Activated CD4-positive, alpha-beta T cell treated with anti-CD3 and anti-CD28 coated beads, Interleukin-2, amount 10 ng/mL, durations not matched to agents 7 days and 5 days (primary cell): Measurements from ENCODE around the gene SKI. TPM values are rescaled to one million over a fixed set of nuclear protein-coding genes. Genes with fewer than 3 reads are reported as not detected.
A peak's percentile ranks its signal among the peaks of the same experiment; 100 is the strongest.

Source experiments
- CTCF ChIA-PET: fragments of 350-600 bp; sonication (Branson Sonifier 250); formaldehyde crosslinking; loops from one replicate; lab custom pipeline; 2021; ENCODE audit warnings: antibody characterized with exemption; lab: Charles Lee
- POLR2A ChIA-PET: fragments of 350-600 bp; sonication (Branson Sonifier 250); formaldehyde crosslinking; loops from one replicate; lab custom pipeline; 2021; ENCODE audit warnings: antibody characterized with exemption; lab: Charles Lee
- DNase-seq: peaks from one replicate; pipeline ENCODE4 v3.0.0-alpha.2; 2020
- H3K27ac Mint-ChIP-seq: one replicate; pipeline ENCODE4 v1.8.0; 2021; ENCODE audit warnings: mild to moderate bottlenecking, moderate library complexity, mixed read lengths
- H3K27me3 Mint-ChIP-seq: one replicate; pipeline ENCODE4 v1.8.0; 2021; ENCODE audit warnings: mixed read lengths
- H3K36me3 Mint-ChIP-seq: one replicate; pipeline ENCODE4 v1.8.0; 2021; ENCODE audit warnings: low read depth, mixed read lengths
- H3K4me1 Mint-ChIP-seq: one replicate; pipeline ENCODE4 v1.8.0; 2021; ENCODE audit warnings: mixed read lengths
- H3K4me3 Mint-ChIP-seq: one replicate; pipeline ENCODE4 v1.8.0; 2021; ENCODE audit warnings: mild to moderate bottlenecking, moderate library complexity, mixed read lengths
- H3K9me3 Mint-ChIP-seq: one replicate; pipeline ENCODE4 v1.8.0; 2021; ENCODE audit warnings: mixed read lengths
- total RNA-seq, 2 experiments: library from RNA; stranded (reverse); gene quantifications; one replicate each; pipeline ENCODE4 v1.2.3, GENCODE V29; 2021

The SKI gene
- total RNA-seq, 2 experiments from 2014 or later = 60.7 to 62.0 TPM

DNA sequence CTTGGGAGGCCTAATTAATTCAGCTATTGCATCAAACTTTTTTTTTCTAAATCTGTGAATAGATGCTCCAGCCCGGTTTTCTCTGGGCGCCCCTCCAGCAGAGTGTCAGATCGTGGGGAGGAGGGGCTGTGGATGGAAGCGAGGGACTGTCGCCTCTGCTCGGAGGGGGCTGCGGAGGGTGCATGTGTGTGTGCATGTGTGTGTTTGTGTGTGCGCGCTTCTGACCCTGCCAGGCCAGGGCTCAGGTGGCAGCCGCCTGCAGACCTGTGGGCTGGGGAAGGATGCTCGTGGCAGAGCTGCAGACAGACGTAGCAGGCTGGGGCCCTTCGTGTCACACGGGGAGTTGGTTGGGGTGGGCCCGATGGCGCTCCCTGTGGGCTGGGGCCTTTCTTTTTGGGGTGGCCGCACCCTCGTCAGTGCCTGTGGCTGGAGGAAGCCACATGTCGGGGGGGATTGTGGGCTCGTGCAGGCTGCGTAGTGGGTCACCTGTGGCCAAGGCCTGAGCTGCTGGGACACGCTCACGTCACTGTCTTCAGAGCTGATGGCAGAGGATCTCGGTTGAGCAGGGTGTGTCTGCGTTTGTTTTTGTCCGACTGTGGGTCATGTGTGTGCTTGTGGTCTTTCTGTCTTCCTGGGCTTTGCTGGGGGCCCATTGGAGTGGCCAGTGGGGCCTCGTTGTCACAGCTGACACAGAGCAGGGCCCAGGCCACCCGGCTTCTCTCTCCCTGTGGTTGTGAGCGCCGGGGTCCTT is 2.8 kb downstream of the SKI start:
- H3K27ac Mint-ChIP-seq = peak overlapping the region; percentile 96
- peak overlapping the region; percentile 90 for H3K4me3 Mint-ChIP-seq
- POLR2A ChIA-PET = no interaction called here
- no peaks in the 10 kb centered on the region for H3K9me3 Mint-ChIP-seq
- CTCF ChIA-PET = interaction anchor here (0.9 to 2.4 kb wide), 8 partner anchors 10 to 150 kb away, joined by 3 to 8 read pairs (median 3); partner anchors contain the start of gene FAAP20
- peaks cover 3% of the 10 kb centered on the region for H3K27me3 Mint-ChIP-seq
- DNase-seq = peak; percentile 59
- H3K4me1 Mint-ChIP-seq = peaks cover 51% of the 10 kb centered on the region
- peaks cover 37% of the 10 kb centered on the region for H3K36me3 Mint-ChIP-seq

DNA sequence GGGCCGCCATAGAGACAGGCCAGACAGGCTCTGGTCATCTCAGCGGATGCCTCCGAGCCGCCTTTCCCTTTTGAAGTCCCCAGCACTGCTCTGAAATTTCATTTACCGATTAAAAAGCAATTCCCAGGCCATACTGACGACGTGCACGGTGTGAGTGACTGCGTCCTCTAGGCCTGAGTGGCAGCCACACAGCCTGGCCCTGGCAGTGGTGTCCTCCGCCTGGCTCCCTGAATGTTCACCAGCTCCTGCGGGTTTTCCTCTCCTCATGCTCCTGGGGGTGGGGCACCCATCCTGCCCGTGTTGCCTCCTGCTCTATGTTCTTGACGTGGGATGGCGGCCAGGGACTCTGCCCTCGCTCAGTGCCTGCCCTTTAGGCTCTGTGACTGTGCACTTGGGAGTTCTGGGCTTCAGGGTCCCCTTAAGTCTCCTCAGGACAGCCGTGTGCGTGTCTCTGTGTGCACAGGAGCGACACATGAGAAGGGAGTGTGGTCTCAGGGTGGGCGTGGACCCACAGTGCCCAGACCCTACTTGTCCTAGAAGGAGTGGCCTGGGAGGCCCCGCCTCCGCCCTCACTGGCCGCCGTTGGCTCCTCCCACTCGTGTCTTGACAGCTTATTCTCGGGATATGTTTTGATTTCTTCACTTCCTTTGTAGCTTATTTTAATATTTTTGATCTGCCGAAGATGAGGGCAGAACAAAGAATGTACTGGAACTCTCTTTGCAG is 3.6 kb downstream of the SKI start:
- peaks cover 39% of the 10 kb centered on the region for H3K36me3 Mint-ChIP-seq
- POLR2A ChIA-PET = no interaction called here
- H3K4me1 Mint-ChIP-seq = peaks cover 56% of the 10 kb centered on the region
- H3K9me3 Mint-ChIP-seq = no peaks in the 10 kb centered on the region
- DNase-seq = peak; percentile 80
- no peaks in the 10 kb centered on the region for H3K27me3 Mint-ChIP-seq
- CTCF ChIA-PET = interaction anchor here (1.1 to 2.4 kb wide), 7 partner anchors 9 to 150 kb away, joined by 3 to 8 read pairs (median 4); partner anchors contain the start of gene FAAP20
- peak overlapping the region; percentile 96 for H3K27ac Mint-ChIP-seq
- peak overlapping the region; percentile 90 for H3K4me3 Mint-ChIP-seq

DNA sequence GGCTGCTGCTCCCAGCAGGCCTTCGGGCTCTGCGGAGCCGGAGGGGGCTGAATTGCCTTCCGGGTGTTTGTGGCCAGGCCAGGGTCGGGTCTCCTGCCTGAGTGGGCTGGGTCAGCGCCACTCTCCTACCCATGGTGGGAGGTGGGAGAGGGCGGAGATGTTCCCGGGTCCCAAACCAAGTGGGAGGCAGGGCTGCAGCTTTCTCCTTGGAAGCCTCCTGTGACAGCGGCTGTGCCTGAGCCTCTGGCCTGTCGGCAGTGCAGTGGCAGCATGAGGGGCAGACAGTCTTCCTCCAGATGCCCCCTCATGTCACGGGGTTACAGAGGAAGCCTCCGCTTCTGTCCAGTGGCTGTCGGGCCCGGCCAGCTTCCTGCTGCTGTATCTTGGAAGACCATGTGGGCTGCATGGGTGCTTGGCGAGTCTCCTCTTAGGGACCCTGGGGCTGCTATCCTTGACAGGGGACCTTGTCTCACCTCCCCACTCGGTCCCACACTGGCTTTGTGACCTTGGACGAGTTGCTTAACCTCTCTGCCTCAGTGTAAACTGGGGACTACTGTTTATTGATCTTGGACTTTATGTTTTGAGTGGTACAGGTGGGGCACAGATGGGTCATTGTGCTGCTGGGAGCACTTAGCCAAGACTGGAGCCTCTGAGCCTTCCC is 4.3 kb downstream of the SKI start:
- POLR2A ChIA-PET = no interaction called here
- CTCF ChIA-PET = interaction anchor here (0.7 to 2.8 kb wide), 7 partner anchors 8 to 149 kb away, joined by 3 to 14 read pairs (median 6); partner anchors contain the start of gene FAAP20
- H3K4me1 Mint-ChIP-seq = peaks cover 63% of the 10 kb centered on the region
- peak overlapping the region; percentile 96 for H3K27ac Mint-ChIP-seq
- peak overlapping the region; percentile 90 for H3K4me3 Mint-ChIP-seq
- DNase-seq = no peak
- H3K9me3 Mint-ChIP-seq = no peaks in the 10 kb centered on the region
- H3K36me3 Mint-ChIP-seq = peaks cover 42% of the 10 kb centered on the region
- no peaks in the 10 kb centered on the region for H3K27me3 Mint-ChIP-seq

DNA sequence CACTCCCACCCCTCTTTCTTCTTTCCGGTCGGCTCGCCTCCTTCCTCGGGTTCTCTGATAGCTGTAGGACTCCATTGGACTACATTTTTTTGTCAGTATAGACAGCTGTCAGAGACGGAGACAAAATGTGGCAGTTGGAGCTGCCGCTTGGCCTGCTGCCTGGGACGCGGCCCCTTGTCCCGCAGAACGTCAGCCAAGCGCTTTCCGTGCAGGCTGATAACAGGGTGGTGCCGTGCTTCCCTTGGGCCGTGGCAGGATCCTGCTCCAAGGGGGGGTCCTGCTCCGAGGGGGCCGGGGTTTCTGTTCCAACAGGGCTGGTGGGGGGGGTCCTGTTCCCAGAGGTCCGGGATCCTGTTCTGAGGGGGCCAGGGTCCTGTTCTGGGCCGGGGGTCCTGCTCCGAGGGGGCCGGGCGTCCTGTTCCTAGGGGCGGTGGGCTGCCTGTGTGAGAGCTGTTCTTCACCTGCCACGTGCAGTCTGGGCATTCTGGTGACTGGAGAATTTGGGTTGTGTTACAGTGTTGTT is 4.9 kb downstream of the SKI start:
- CTCF ChIA-PET = interaction anchor here (0.7 to 2.9 kb wide), 8 partner anchors 8 to 149 kb away, joined by 3 to 15 read pairs (median 6); partner anchors contain the start of gene FAAP20

DNA sequence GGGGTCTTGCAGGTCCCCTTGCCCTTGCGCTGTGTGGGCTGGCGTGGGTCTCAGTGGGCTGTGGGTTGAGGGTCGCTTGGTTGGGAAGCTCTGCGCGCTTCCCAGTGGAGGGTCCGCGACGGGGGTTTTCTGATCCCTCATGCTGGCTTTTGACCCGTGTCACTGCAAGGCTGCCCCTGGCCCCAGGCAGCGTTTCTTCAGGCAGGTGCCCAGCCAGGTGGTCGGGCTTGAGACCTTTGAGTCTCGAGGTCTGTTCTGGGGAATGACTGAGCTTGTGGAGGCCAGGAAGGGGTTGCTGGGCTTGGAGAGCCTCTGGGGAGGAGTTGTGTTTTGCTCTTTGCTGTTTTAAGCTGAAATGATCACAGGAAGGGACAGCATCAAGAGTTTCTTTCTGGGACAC is 5.3 kb downstream of the SKI start:
- no peaks in the 10 kb centered on the region for H3K27me3 Mint-ChIP-seq
- peaks cover 43% of the 10 kb centered on the region for H3K36me3 Mint-ChIP-seq
- POLR2A ChIA-PET = interaction anchor here (0.5 kb wide), 1 partner anchor 7 kb away, joined by 3 read pairs; no protein-coding TSS in a partner anchor

More for the DNA sequence above, 4.9 kb downstream of the SKI start:
- H3K4me3 Mint-ChIP-seq = peak overlapping the region; percentile 90
- H3K36me3 Mint-ChIP-seq = peaks cover 43% of the 10 kb centered on the region
- no peak for DNase-seq
- no peaks in the 10 kb centered on the region for H3K9me3 Mint-ChIP-seq
- POLR2A ChIA-PET = interaction anchor here (0.5 kb wide), 1 partner anchor 8 kb away, joined by 3 read pairs; no protein-coding TSS in a partner anchor
- H3K4me1 Mint-ChIP-seq = peaks cover 66% of the 10 kb centered on the region
- H3K27ac Mint-ChIP-seq = peak overlapping the region; percentile 96
- no peaks in the 10 kb centered on the region for H3K27me3 Mint-ChIP-seq

DNA sequence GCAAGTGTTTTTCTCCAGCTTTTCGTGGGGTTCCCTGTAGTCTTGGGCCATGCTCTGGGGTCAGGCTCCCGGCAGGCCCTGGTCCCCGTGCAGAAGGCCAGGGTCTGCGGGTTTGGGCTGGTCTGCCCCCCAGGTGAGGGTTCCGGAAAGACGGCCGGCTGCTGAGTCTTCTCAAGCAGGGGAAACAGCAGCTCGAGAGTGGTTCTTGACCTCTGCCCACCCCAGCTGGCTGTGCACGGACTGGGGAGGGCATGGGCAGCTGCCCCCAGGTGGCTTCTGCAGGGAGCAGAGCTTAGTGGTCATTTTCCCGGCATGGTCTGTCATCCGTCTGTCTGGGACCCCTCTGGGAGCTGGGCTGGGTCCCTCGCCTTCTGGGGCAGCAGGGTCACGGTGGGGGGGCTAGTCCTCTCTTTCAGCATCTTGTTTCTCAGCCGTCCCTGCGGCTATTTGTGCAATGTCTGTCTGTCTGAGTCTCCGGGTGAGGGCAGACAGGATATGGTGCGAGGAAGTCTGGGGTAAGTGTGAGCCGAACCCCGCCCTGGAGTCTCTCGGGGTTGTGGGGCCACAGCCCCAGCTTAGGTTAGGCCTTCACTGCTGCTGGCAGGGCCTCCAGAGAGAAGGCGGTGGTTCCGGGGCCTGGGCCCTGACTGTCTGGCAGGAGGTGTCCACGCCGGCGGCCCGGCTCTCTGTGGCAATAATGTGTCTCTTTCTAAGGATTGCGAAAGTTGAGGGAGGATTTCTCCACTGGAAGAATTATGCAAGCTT is 6.1 kb downstream of the SKI start:
- H3K36me3 Mint-ChIP-seq = peaks cover 40% of the 10 kb centered on the region

More for the DNA sequence above, 5.3 kb downstream of the SKI start:
- H3K9me3 Mint-ChIP-seq = no peaks in the 10 kb centered on the region
- H3K27ac Mint-ChIP-seq = peak overlapping the region; percentile 81
- H3K4me1 Mint-ChIP-seq = peaks cover 66% of the 10 kb centered on the region
- no peak for DNase-seq
- CTCF ChIA-PET = interaction anchor here (0.7 to 2.9 kb wide), 8 partner anchors 14 to 314 kb away, joined by 3 to 15 read pairs (median 5); partner anchors contain the start of gene FAAP20
- peak overlapping the region; percentile 90 for H3K4me3 Mint-ChIP-seq

DNA sequence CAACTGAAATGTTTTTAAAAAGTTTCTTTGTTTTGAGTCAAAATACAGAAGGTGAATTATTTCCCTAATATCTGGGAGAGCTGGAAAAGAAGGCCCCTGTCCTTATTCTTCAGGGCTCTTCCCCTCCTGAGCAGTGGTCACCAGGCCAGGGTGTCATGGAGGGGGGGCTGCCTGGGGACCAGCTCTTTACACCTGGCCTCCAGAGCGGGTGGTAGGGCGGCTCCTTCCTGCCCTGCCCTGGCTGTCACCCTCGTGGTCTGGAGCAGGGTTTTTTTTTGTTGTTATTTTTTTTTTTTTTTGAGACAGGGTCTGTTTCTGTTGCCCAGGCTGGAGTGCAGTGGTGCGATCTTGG is 6.6 kb downstream of the SKI start:
- DNase-seq = peak; percentile 41
- peaks cover 35% of the 10 kb centered on the region for H3K36me3 Mint-ChIP-seq
- H3K4me1 Mint-ChIP-seq = peaks cover 75% of the 10 kb centered on the region
- H3K9me3 Mint-ChIP-seq = no peaks in the 10 kb centered on the region
- H3K27ac Mint-ChIP-seq = peak overlapping the region; percentile 92
- peak overlapping the region; percentile 90 for H3K4me3 Mint-ChIP-seq
- CTCF ChIA-PET = interaction anchor here (0.6 to 2.9 kb wide), 8 partner anchors 16 to 147 kb away, joined by 3 to 15 read pairs (median 5); partner anchors contain the start of gene FAAP20
- no peaks in the 10 kb centered on the region for H3K27me3 Mint-ChIP-seq
- POLR2A ChIA-PET = no interaction called here

More for the DNA sequence above, 6.1 kb downstream of the SKI start:
- no peaks in the 10 kb centered on the region for H3K9me3 Mint-ChIP-seq
- no peaks in the 10 kb centered on the region for H3K27me3 Mint-ChIP-seq
- peak overlapping the region; percentile 92 for H3K27ac Mint-ChIP-seq
- ChIA-PET POLR2A (no interaction called here), CTCF (interaction anchor here (0.6 to 2.9 kb wide), 11 partner anchors 14 to 313 kb away, joined by 3 to 15 read pairs (median 4); partner anchors contain the start of gene FAAP20)
- H3K4me3 Mint-ChIP-seq = peak overlapping the region; percentile 90
- peaks cover 70% of the 10 kb centered on the region for H3K4me1 Mint-ChIP-seq
- peak; percentile 81 for DNase-seq

DNA sequence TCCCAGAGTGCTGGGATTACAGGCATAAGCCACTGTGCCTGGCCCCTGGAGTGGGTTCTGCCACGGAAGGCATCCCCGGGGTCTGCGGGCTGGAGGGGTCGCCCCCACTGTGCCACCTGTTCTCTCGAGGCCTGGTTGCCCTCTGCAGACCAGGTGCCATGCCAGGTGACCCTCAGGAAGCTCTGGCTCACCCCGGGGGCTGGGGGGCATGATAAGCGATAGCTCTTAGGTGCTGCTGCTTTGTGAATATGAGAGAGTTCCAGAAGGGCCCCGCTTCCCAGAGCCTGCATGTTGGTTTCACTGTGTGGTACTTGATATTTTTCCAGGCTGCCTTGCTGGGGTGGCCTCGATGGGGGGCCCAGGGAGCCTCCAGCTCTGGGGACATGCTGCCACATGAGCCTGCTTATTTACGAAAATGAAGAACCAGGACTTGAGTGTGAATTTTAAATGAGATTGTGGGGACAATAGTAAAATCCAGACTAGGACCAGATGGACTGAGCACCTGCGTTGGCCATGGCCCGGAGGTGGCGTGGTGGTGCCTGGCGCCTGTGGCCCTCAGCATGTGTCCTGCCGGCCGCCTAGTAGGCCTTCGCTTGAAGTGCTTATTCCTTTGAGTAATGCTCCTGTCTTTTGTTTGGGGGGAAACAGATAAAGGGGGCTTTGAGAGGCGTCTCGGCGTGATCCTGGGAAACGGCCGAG is 7.3 kb downstream of the SKI start:
- DNase-seq = no peak
- Mint-ChIP-seq H3K36me3 (peaks cover 39% of the 10 kb centered on the region), H3K4me1 (peaks cover 82% of the 10 kb centered on the region), H3K9me3 (no peaks in the 10 kb centered on the region), H3K4me3 (peak overlapping the region; percentile 34), H3K27me3 (no peaks in the 10 kb centered on the region), H3K27ac (peak overlapping the region; percentile 85)
- ChIA-PET CTCF (interaction anchor here (2.8 to 2.9 kb wide), 3 partner anchors 20 to 147 kb away, joined by 7 to 15 read pairs (median 14); no protein-coding TSS in a partner anchor), POLR2A (no interaction called here)

DNA sequence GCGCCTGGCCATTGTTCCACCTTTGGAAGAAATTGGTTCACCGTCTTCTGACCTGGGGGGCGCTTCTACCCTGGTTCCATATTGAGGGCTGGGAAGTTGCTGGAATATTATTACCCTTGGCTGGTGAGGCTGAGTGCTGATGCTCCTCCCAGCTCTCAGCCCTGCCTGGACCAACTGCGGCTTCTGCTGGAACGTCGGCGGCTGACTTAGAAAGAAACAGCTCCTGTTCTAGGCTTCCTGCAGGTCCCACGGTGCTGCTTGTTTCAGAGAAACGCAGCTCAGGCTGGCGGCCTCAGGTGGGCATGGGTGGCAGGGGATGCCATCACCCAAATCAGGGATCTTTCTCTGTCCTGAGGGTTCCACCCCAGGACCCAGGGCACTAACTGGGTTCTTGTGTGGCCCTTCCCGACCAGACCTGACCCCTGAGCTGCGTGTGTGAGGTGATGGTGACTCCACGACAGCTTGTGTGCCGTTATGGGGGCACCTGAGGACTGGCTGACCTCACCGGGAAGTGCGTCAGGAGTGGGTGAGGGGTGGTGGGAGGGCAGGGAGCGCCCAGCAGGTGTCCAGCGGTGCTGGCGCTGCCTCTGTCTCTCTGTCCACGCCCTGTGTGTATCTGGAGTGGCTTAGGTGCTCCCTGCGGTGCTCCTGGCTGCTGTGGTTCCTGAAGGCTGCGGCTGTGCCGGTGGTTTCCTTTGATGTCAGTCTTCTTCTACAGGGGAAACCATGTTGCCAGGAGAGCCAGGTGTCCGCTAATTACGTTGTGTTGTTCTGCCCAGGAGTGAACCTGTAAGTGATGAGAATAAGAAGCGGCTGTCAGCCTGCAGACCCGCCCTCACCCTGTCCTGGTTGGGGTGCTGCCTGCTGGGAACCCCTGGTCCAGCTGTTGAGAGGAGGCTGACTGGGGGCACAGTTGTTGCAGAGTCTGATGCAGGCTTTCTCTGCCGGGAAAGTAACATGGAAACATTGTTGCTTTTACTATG is 8.9 kb downstream of the SKI start:
- no peaks in the 10 kb centered on the region for H3K27me3 Mint-ChIP-seq
- CTCF ChIA-PET = interaction anchor here (0.5 kb wide), 1 partner anchor 27 kb away, joined by 4 read pairs; no protein-coding TSS in a partner anchor
- peak overlapping the region; percentile 59 for H3K4me3 Mint-ChIP-seq
- POLR2A ChIA-PET = interaction anchor here (0.5 kb wide), 1 partner anchor 387 kb away, joined by 3 read pairs; no protein-coding TSS in a partner anchor
- H3K27ac Mint-ChIP-seq = peak overlapping the region; percentile 57
- peaks cover 30% of the 10 kb centered on the region for H3K36me3 Mint-ChIP-seq
- DNase-seq = peak; percentile 68
- H3K4me1 Mint-ChIP-seq = peaks cover 84% of the 10 kb centered on the region
- no peaks in the 10 kb centered on the region for H3K9me3 Mint-ChIP-seq

DNA sequence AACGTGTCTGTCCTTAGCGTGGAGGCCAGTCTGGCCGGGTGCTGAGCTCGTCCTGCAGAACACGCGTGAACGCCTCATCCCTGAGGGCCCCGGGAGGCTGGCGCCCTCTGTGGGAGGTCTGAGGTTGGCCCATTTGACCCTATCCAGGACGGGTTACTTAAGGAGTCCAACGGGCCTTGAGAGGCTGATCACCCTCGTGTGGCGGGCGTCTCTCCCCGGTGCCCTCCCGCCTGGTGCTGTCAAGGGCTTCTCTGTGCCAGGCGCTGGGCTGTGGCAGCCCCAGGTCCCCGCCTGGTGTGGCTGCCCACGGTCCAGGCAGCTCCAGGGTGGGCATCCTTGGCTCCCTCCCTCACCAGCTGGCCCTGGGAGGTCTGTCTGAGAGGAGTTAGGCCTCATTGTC is 9.7 kb downstream of the SKI start:
- Mint-ChIP-seq H3K4me3 (peak overlapping the region; percentile 59), H3K27me3 (no peaks in the 10 kb centered on the region), H3K9me3 (no peaks in the 10 kb centered on the region), H3K27ac (peak overlapping the region; percentile 57), H3K4me1 (peaks cover 84% of the 10 kb centered on the region), H3K36me3 (peaks cover 32% of the 10 kb centered on the region)
- no peak for DNase-seq
- ChIA-PET POLR2A (no interaction called here), CTCF (interaction anchor here (1.0 kb wide), 1 partner anchor 11 kb away, joined by 4 read pairs; no protein-coding TSS in a partner anchor)
